Endothelial cell of umbilical vein (primary cell): ENCODE measurements around the gene CBY3. TPM values are rescaled to one million over a fixed set of nuclear protein-coding genes. Genes with fewer than 3 reads are reported as not detected.

ENCODE experiments used
- BruUV-seq: library from RNA; stranded (reverse); fragments of 400-500 nt; replicated peaks from 2 replicates; lab custom pipeline; 2021; lab: Mats Ljungman, UMichigan
- CTCF ChIA-PET: fragments of 300-600, 350-600 bp; sonication (Branson Sonifier 250); formaldehyde crosslinking; loops from one replicate; lab custom pipeline; 2021; ENCODE audit warnings: antibody characterized with exemption, inconsistent platforms; lab: Charles Lee
- POLR2A ChIA-PET: fragments of 300-600, 350-600 bp; sonication (Branson Sonifier 250); formaldehyde crosslinking; loops from one replicate; lab custom pipeline; 2021; ENCODE audit warnings: antibody characterized with exemption, inconsistent platforms; lab: Charles Lee
- DNase-seq: peaks from one replicate; pipeline ENCODE4 v3.0.0-alpha.2; 2011; ENCODE audit warnings: low read depth, low spot score
- FAIRE-seq: peaks from 2 replicates; lab custom pipeline; 2011; peaks lifted over from hg19 to GRCh38; lab: Jason Lieb, UNC
- H2AFZ ChIP-seq: 2 replicates; pipeline ENCODE4 v1.6.0; 2012; ENCODE audit warnings: low read depth, low read length, control low read depth, inconsistent platforms
- H3K27ac ChIP-seq: 2 replicates; pipeline ENCODE4 v1.5.1; 2011; ENCODE audit warnings: low read depth, mild to moderate bottlenecking, control low read depth, low read length, moderate library complexity; ENCODE audit not compliant: insufficient read depth
- H3K27me3 ChIP-seq, 2 experiments: 2 replicates each; pipeline versions ENCODE4 v1.6.0 to v1.6.1; 2011; ENCODE audit warnings: low read length in 2 of 2, mixed read lengths in 1 of 2; ENCODE audit not compliant: control insufficient read depth in 2 of 2, insufficient read depth in 2 of 2
- H3K36me3 ChIP-seq, 2 experiments: 2 replicates in 1 of 2; 3 replicates in 1 of 2; pipeline ENCODE4 v1.5.1; 2011; ENCODE audit warnings: low read length in 2 of 2, mild to moderate bottlenecking in 1 of 2, moderate library complexity in 1 of 2; ENCODE audit not compliant: control insufficient read depth in 2 of 2, insufficient read depth in 2 of 2; ENCODE audit errors: extremely low read depth in 1 of 2
- H3K4me1 ChIP-seq: 3 replicates; pipeline ENCODE4 v1.5.1; 2011; ENCODE audit warnings: mild to moderate bottlenecking, low read length; ENCODE audit not compliant: control insufficient read depth, insufficient read depth; ENCODE audit errors: extremely low read depth
- H3K4me2 ChIP-seq: 2 replicates; pipeline ENCODE4 v1.6.1; 2011; ENCODE audit warnings: low read length, control low read depth, mixed read lengths; ENCODE audit not compliant: insufficient read depth
- H3K4me3 ChIP-seq, 3 experiments: fragments of 200-600 bp in 1 of 3; sonication (generic), shearing (Covaris generic) in 1 of 3; replicated peaks in 1 of 3; 2 replicates each; pipeline ENCODE4 v1.5.1; 2011 to 2016; ENCODE audit warnings: control low read depth in 3 of 3, low read length in 3 of 3, mild to moderate bottlenecking in 2 of 3, inconsistent platforms in 1 of 3, low read depth in 1 of 3, moderate library complexity in 1 of 3; ENCODE audit not compliant: insufficient read depth in 1 of 3
- H3K79me2 ChIP-seq: 2 replicates; pipeline ENCODE4 v1.6.0; 2012; ENCODE audit warnings: low read length, inconsistent platforms; ENCODE audit not compliant: control insufficient read depth, insufficient read depth
- H3K9ac ChIP-seq: replicated peaks from 2 replicates; pipeline ENCODE3; 2011; ENCODE audit warnings: low read length, control low read depth; ENCODE audit not compliant: insufficient read depth; ENCODE audit errors: extremely low read depth
- H3K9me1 ChIP-seq: replicated peaks from 3 replicates; pipeline ENCODE4 v1.6.0; 2011; ENCODE audit warnings: mild to moderate bottlenecking, low read length; ENCODE audit not compliant: control insufficient read depth, insufficient read depth; ENCODE audit errors: extremely low read depth
- H3K9me3 ChIP-seq: replicated peaks from 2 replicates; pipeline ENCODE4 v1.5.1; 2012; ENCODE audit warnings: low read length, inconsistent platforms; ENCODE audit not compliant: control insufficient read depth, insufficient read depth
- H4K20me1 ChIP-seq: replicated peaks from 2 replicates; pipeline ENCODE3; 2011; ENCODE audit warnings: mild to moderate bottlenecking, low read length; ENCODE audit not compliant: control insufficient read depth, insufficient read depth; ENCODE audit errors: extremely low read depth
- GATA2 ChIP-seq: IDR thresholded peaks from 2 replicates; pipeline ENCODE4 v1.7.0; 2011; ENCODE audit warnings: low read depth, mild to moderate bottlenecking, moderate library complexity, mixed read lengths, low read length; ENCODE audit not compliant: insufficient read length, insufficient read depth
- MAX ChIP-seq: IDR thresholded peaks from 2 replicates; pipeline ENCODE4 v1.6.1; 2011; ENCODE audit not compliant: insufficient read depth, insufficient read length
- dilution Hi-C: fragments of 300-500 bp; cut with MboI; formaldehyde crosslinking; loops from one replicate; pipeline ENCODE4 v1.15.0; 2019; ENCODE audit warnings: low sequenced_read_pairs; ENCODE audit not compliant: extremely low pct_ligation_motif_present
- intact Hi-C: fragments of 100-400 bp; cut with micrococcal nuclease; formaldehyde crosslinking; loops from one replicate; pipeline ENCODE4 v1.10.0; 2022
- polyA plus RNA-seq, 4 experiments: library from polyadenylated mRNA; depleted of rRNA in 3 of 4; stranded (reverse) in 3 of 4; unstranded in 1 of 4; fragments of >200 nt; gene quantifications; 2 replicates each; pipeline versions ENCODE4 v1.2.1 to v1.2.3, GENCODE V29; 2011 to 2012; ENCODE audit warnings: missing spikeins in 1 of 4
- total RNA-seq: library from RNA; stranded (reverse); gene quantifications from 2 replicates; pipeline ENCODE4 v1.2.3, GENCODE V29; 2021
- TF ChIP-seq, protein P1 (sequence below), 2 donors: IDR thresholded peaks; 1 replicate in 1 of 2; 2 replicates in 1 of 2; pipeline ENCODE4 v1.5.1; 2011; ENCODE audit warnings: low read length in 2 of 2, mild to moderate bottlenecking in 2 of 2, moderate library complexity in 2 of 2, control low read depth in 1 of 2, inconsistent platforms in 1 of 2, low read depth in 1 of 2; ENCODE audit not compliant: insufficient read depth in 1 of 2; ENCODE audit errors: extremely low read depth in 1 of 2

Gene CBY3
- total and polyA plus RNA-seq, 2 donors (not counting 3 experiments of a cell fraction or from before 2014, with no cell fraction given), result not detected

DNA sequence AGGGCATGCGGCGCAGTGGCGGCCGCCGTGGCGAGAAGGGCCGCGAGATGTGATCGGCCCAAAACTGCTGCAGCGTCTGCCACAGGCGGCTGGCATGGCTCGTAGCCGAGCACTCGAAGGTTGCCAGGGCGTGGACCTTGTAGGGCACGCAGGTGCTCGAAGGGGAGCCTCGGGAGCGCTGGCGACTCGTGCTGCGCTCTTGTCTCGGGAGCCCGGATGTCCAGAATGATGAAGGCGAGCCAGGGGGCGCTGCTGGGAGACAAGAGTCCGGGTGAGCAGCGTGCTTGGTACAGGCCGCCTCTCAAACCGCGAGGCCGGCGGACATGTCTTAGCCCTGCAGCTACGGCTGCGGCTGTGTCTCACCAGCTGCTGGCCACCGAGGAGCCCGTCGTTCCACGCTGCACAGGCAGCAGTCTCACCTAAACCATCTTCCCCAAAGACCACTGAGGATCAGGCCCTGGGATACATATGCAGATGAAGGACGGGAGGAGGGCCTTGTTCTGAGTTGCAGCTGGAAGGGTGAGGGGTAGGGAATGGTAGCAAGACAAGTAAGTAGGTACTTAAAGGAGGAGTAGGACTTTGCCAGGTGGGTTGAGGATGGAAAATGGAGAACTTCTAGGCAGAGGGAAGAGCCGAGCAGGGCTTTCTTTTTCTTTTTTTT is 1.7 kb downstream of the CBY3 start:
- H3K79me2 ChIP-seq, result peaks cover 5% of the 10 kb centered on the region
- FAIRE-seq, result peak; percentile 53
- H3K4me3 ChIP-seq, result peak overlapping the region in 2 of 3 experiments; percentile 1 to 63
- no peaks in the 10 kb centered on the region for H4K20me1 ChIP-seq
- ChIA-PET CTCF (interaction anchor here (1.6 to 2.3 kb wide), 3 partner anchors 11 to 411 kb away, joined by 3 to 16 read pairs (median 6); no protein-coding TSS in a partner anchor), POLR2A (interaction anchor here (1.8 kb wide), 1 partner anchor 55 kb away, joined by 11 read pairs; the partner anchor contains the start of gene HNRNPH1)
- intact Hi-C loops (loop anchor here (1.0 to 5.0 kb wide), 3 partner anchors 19 to 142 kb away; partner anchors contain the start of genes CANX, RUFY1 and SQSTM1), dilution Hi-C loops (no loop called here)
- peak; percentile 65 for DNase-seq
- H3K9me3 ChIP-seq, result no peaks in the 10 kb centered on the region
- no peaks in the 10 kb centered on the region for H3K27me3 ChIP-seq
- no peaks in the 10 kb centered on the region for H3K4me1 ChIP-seq
- peak overlapping the region; percentile 45 for H2AFZ ChIP-seq
- H3K9ac ChIP-seq, result no peak overlapping the region
- peak; percentile 67 for TF ChIP-seq MAX
- TF ChIP-seq, protein P1, sequence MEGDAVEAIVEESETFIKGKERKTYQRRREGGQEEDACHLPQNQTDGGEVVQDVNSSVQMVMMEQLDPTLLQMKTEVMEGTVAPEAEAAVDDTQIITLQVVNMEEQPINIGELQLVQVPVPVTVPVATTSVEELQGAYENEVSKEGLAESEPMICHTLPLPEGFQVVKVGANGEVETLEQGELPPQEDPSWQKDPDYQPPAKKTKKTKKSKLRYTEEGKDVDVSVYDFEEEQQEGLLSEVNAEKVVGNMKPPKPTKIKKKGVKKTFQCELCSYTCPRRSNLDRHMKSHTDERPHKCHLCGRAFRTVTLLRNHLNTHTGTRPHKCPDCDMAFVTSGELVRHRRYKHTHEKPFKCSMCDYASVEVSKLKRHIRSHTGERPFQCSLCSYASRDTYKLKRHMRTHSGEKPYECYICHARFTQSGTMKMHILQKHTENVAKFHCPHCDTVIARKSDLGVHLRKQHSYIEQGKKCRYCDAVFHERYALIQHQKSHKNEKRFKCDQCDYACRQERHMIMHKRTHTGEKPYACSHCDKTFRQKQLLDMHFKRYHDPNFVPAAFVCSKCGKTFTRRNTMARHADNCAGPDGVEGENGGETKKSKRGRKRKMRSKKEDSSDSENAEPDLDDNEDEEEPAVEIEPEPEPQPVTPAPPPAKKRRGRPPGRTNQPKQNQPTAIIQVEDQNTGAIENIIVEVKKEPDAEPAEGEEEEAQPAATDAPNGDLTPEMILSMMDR (IDR thresholded peaks at IDR 0.05; ENCODE audit: extremely low read depth in 1 of 2, insufficient read depth in 1 of 2, low read depth in 1 of 2, low read length in 2 of 2), result peak; percentile 41 to 68
- no peak for TF ChIP-seq GATA2
- BruUV-seq, result no TSS peak
- H3K4me2 ChIP-seq, result peak overlapping the region; percentile 3
- H3K27ac ChIP-seq, result no peak overlapping the region
- H3K36me3 ChIP-seq, result no peaks in the 10 kb centered on the region
- H3K9me1 ChIP-seq, result no peaks in the 10 kb centered on the region
